ENCODE data around the gene SBNO2.

DNA sequence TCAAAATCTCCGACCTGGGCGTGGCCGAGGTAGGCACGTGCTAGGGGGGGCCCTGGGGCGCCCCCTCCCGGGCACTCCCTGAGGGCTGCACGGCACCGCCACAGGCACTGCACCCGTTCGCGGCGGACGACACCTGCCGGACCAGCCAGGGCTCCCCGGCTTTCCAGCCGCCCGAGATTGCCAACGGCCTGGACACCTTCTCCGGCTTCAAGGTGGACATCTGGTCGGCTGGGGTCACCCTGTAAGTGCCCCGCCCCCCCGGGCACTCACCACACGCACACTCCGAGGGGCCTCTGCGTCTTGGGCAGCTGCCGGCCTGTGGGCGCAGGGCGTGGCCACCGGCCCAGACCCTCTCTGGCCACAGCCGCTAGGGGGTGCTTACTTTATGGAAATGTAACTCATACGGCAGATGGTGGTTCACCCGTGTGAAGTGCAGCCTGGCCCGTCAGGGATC lies 46.4 kb upstream of the SBNO2 start:
- TF ChIP-seq CTCF (conservative IDR thresholded peaks at IDR 0.05; ENCODE audit: low read length) (no peak), EZH2phosphoT487 (IDR thresholded peaks at IDR 0.05; ENCODE audit: borderline replicate concordance) (no peak)

Measured in Loucy (cell line).